SK-N-SH treated with all-trans-retinoic acid at 6 μM for 48 hours (cell line): ENCODE data around the gene SH3RF2.

ENCODE experiments used
- ARNTL ChIP-seq: fragments of 450-650 bp; formaldehyde crosslinking; IDR thresholded peaks from 2 replicates; pipeline ENCODE4 v1.5.0; 2020; ENCODE audit warnings: low read depth, mild to moderate bottlenecking, moderate library complexity, borderline replicate concordance
- CREB5 ChIP-seq: fragments of 250-450 bp; sonication (Bioruptor Pico); IDR thresholded peaks from 2 replicates; pipeline ENCODE4 v1.5.1; 2020; ENCODE audit warnings: low read depth, mild to moderate bottlenecking, moderate library complexity
- OSR1 ChIP-seq: fragments of 250-450 bp; sonication (Bioruptor Pico); IDR thresholded peaks from 2 replicates; pipeline ENCODE4 v1.8.0; 2022; ENCODE audit warnings: moderate library complexity, mild to moderate bottlenecking, inconsistent platforms
- POU6F1 ChIP-seq: fragments of 250-450 bp; sonication (Bioruptor Pico); IDR thresholded peaks from 2 replicates; pipeline ENCODE4 v1.8.0; 2021; ENCODE audit warnings: low read depth, mild to moderate bottlenecking, moderate library complexity, borderline replicate concordance
- RARB ChIP-seq: fragments of 250-450 bp; sonication (Bioruptor Pico); IDR thresholded peaks from 2 replicates; pipeline ENCODE4 v1.8.0; 2021; ENCODE audit warnings: mild to moderate bottlenecking, moderate library complexity
- ZFP30 ChIP-seq: fragments of 450-650 bp; formaldehyde crosslinking; IDR thresholded peaks from 2 replicates; pipeline ENCODE4 v1.5.0; 2022; ENCODE audit warnings: mild to moderate bottlenecking, moderate library complexity
- ZNF8 ChIP-seq: fragments of 450-650 bp; formaldehyde crosslinking; IDR thresholded peaks from 2 replicates; pipeline ENCODE4 v1.5.0; 2020; ENCODE audit warnings: mild to moderate bottlenecking, moderate library complexity

DNA sequence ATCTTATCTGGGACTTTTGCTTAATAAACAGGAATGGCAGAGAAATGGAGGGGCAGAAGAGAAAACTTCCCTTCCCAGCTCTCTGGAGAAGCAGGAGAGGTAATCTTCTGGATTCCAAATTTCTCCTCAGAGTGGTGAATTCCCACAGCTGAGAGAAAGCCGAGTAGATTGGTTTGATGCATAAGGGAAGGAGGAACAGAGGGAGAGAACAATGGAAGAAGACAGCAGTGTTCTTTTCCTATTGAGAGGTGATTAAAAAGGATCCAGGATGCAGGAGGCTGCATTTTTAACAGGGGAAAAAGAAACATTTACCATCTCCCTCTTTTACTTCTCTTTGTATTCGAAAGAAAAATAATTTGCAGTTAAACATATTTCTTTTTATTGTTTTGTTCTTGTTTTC is 13.1 kb downstream of the SH3RF2 start:
- TF ChIP-seq POU6F1: no peak
- TF ChIP-seq OSR1 (CRISPR knock-in tag): no peak
- TF ChIP-seq ZNF8 (CRISPR knock-in tag): no peak
- TF ChIP-seq RARB: no peak
- TF ChIP-seq ZFP30 (CRISPR knock-in tag): no peak
- no peak for TF ChIP-seq CREB5 (CRISPR knock-in tag)
- no peak for TF ChIP-seq ARNTL (CRISPR knock-in tag)
